Thoracic aorta (tissue), 2 donors: ENCODE data around the gene ATP6V1F. TPM values are rescaled to one million over a fixed set of nuclear protein-coding genes. Genes with fewer than 3 reads are reported as not detected.

ENCODE experiments used
- ATAC-seq: fragments of 150-250 bp; one replicate; pipeline ENCODE4 v1.8.0; 2017; ENCODE audit warnings: low read depth; ENCODE audit not compliant: insufficient number of reproducible peaks, low FRiP score
- DNase-seq: peaks from one replicate; pipeline ENCODE4 v3.0.0-alpha.2; 2020; ENCODE audit warnings: low spot score
- H3K27ac ChIP-seq, 2 donors: fragments of 200-600 bp; sonication (generic); 1 replicate in 1 of 2; 2 replicates in 1 of 2; pipeline ENCODE4 v1.5.1; 2016; ENCODE audit warnings: mild to moderate bottlenecking in 2 of 2, moderate library complexity in 2 of 2
- H3K27me3 ChIP-seq: fragments of 200-600 bp; sonication (generic); replicated peaks from 2 replicates; pipeline ENCODE4 v1.6.0; 2016; ENCODE audit warnings: mild to moderate bottlenecking; ENCODE audit not compliant: insufficient read depth
- H3K36me3 ChIP-seq: fragments of 200-600 bp; sonication (generic); one replicate; pipeline ENCODE4 v1.5.1; 2016
- H3K4me1 ChIP-seq, 2 donors: fragments of 200-600 bp; sonication (generic); 1 replicate in 1 of 2; 2 replicates in 1 of 2; pipeline versions ENCODE4 v1.5.1 to v1.6.0; 2016; ENCODE audit warnings: low read depth in 2 of 2, mild to moderate bottlenecking in 1 of 2; ENCODE audit not compliant: control insufficient read depth in 1 of 2
- H3K4me3 ChIP-seq: fragments of 200-600 bp; sonication (generic); 2 replicates; pipeline ENCODE4 v1.5.1; 2016; ENCODE audit warnings: mild to moderate bottlenecking
- H3K9me3 ChIP-seq: fragments of 200-600 bp; sonication (generic); 2 replicates; pipeline ENCODE4 v1.5.1; 2016
- CTCF ChIP-seq: fragments of 200-600 bp; sonication (generic); IDR thresholded peaks from one replicate; pipeline ENCODE4 v1.5.1; 2019; ENCODE audit warnings: antibody characterized with exemption
- total RNA-seq, 2 donors: library from RNA; depleted of rRNA; stranded (reverse); fragments of >200 nt; gene quantifications; one replicate each; pipeline versions ENCODE4 v1.1.0 to v1.2.3, GENCODE V29; 2016

The ATP6V1F gene
- total RNA-seq, result 10 to 100 TPM; 73.6 to 96.0 TPM

- Histone ChIP-seq H3K36me3 (peaks cover 9% of the 10 kb centered on the region), H3K4me1 (peaks cover 20 to 36% of the 10 kb centered on the region in 2 donors), H3K9me3 (no peaks in the 10 kb centered on the region), H3K27ac (peak within 1 kb of the TSS in 1 of 2 donors; percentile 18), H3K4me3 (peak within 1 kb of the TSS; percentile 79), H3K27me3 (no peaks in the 10 kb centered on the region)
- TF ChIP-seq CTCF, result no peak
- peak; percentile 73 for ATAC-seq
- peak; percentile 89 for DNase-seq
Observed at GRCh38 chr7:128862571-128863432, at the start of gene ATP6V1F. ATP6V1F (plus strand) TSS chr7:128862856; CDS start chr7:128862905, 49 bp downstream.

GRCh38 chr7:128814499-128814898, 48.2 kb upstream of the ATP6V1F start:
- Histone ChIP-seq H3K4me3 (no peak overlapping the region), H3K4me1 (no peaks in the 10 kb centered on the region), H3K36me3 (peaks cover 6% of the 10 kb centered on the region), H3K27me3 (no peaks in the 10 kb centered on the region), H3K9me3 (no peaks in the 10 kb centered on the region), H3K27ac (no peak overlapping the region)
- no peak for ATAC-seq
- no peak for TF ChIP-seq CTCF
- DNase-seq, result no peak

- peaks cover under 1% of the 10 kb centered on the region for H3K36me3 ChIP-seq
- no peak overlapping the region for H3K27ac ChIP-seq
- H3K4me1 ChIP-seq, result no peaks in the 10 kb centered on the region
- H3K9me3 ChIP-seq, result no peaks in the 10 kb centered on the region
- no peaks in the 10 kb centered on the region for H3K27me3 ChIP-seq
- TF ChIP-seq CTCF, result no peak
- no peak overlapping the region for H3K4me3 ChIP-seq
- DNase-seq (no peak), ATAC-seq (no peak)
Observed at GRCh38 chr7:128815289-128815942, 47.2 kb upstream of the ATP6V1F start.

- Histone ChIP-seq H3K4me3 (no peak overlapping the region), H3K9me3 (no peaks in the 10 kb centered on the region), H3K36me3 (no peaks in the 10 kb centered on the region), H3K27ac (no peak overlapping the region), H3K27me3 (no peaks in the 10 kb centered on the region), H3K4me1 (no peaks in the 10 kb centered on the region)
- TF ChIP-seq CTCF, result no peak
- no peak for DNase-seq
- no peak for ATAC-seq
Observed at GRCh38 chr7:128818694-128819093, 44.0 kb upstream of the ATP6V1F start.

GRCh38 chr7:128821724-128822123, 40.9 kb upstream of the ATP6V1F start:
- Histone ChIP-seq H3K9me3 (no peaks in the 10 kb centered on the region), H3K4me3 (no peak overlapping the region), H3K27me3 (no peaks in the 10 kb centered on the region), H3K4me1 (no peaks in the 10 kb centered on the region), H3K27ac (no peak overlapping the region), H3K36me3 (no peaks in the 10 kb centered on the region)
- DNase-seq (no peak), ATAC-seq (no peak)
- TF ChIP-seq CTCF, result no peak
